ENCODE measurements around the gene SEC61A1.

DNA sequence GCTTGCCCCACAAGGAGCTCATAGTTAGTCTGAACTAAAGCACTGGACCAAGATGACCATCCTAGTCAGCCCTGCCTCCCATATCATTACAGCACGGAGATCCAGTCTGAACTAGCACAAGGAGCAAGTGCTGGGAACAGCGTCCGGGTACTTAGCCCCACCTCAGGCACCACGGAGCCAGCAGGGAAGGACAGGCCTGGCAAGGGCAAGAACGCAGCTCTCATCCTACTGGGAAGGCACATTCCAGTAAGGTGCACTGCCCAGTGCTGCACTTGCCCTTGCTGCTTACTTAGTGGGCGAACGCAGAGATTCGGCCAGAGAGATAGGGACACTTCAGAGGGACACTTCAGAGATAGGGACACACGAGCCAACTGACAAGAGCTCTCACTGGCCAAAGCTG, 27.6 kb downstream of the SEC61A1 start:
- no peak for TF ChIP-seq FOSL2 (IDR thresholded peaks at IDR 0.05)
- TF ChIP-seq FOSL2 (CRISPR knock-in tag; IDR thresholded peaks at IDR 0.05) = no peak
- no peak for TF ChIP-seq HOXA7 (CRISPR knock-in tag; IDR thresholded peaks at IDR 0.05)
- TF ChIP-seq POLR2A (IDR thresholded peaks at IDR 0.05; ENCODE audit: low read length) = no peak
- TF ChIP-seq MYC (IDR thresholded peaks at IDR 0.05; ENCODE audit: borderline replicate concordance, low read length) = no peak
- no peak for TF ChIP-seq CTCF (IDR thresholded peaks at IDR 0.05)
- TF ChIP-seq RAD21 (conservative IDR thresholded peaks at IDR 0.05 in 1 of 2, IDR thresholded peaks at IDR 0.05 in 1 of 2) = no peak
- no peak for TF ChIP-seq REST (IDR thresholded peaks at IDR 0.05)
- TF ChIP-seq, protein P1, sequence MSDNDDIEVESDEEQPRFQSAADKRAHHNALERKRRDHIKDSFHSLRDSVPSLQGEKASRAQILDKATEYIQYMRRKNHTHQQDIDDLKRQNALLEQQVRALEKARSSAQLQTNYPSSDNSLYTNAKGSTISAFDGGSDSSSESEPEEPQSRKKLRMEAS (IDR thresholded peaks at IDR 0.05) = no peak
- TF ChIP-seq EP300 (IDR thresholded peaks at IDR 0.05) = no peak

Measured in A549 (cell line).